ENCODE results near the gene CLDN10.
"Not testable (repeated sequence)": the region's sequence is repeated elsewhere in the genome, so short reads cannot be mapped to it uniquely, and the experiment has no call there.

The CLDN10 gene

DNA sequence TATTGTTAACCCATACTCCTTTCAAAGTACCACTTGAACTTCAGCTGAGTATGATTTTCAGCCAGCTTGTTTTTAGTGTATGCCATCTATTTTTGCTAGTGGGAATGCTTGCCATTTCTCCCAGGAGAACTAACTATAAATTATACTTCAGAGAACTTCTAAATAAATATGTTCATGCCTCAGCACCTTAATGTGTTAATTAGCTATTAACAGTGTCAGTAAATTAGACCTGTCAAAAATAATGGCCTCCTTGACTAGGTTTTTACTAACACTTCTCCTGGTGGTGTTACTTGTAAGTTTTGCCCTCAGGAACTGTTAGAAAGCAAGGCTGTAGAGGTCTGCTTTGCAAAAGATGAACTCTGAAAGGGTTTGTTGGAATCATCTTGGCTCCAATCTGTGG is 4.5 kb downstream of the CLDN10 start:
- DNase-seq (ENCODE audit: extremely low spot score) = no peak
- TF ChIP-seq SP1 (IDR thresholded peaks at IDR 0.05) (no peak), NFRKB (IDR thresholded peaks at IDR 0.05) (no peak), FOXM1 (IDR thresholded peaks at IDR 0.05; ENCODE audit: borderline replicate concordance) (no peak)
- TF ChIP-seq, protein P1, sequence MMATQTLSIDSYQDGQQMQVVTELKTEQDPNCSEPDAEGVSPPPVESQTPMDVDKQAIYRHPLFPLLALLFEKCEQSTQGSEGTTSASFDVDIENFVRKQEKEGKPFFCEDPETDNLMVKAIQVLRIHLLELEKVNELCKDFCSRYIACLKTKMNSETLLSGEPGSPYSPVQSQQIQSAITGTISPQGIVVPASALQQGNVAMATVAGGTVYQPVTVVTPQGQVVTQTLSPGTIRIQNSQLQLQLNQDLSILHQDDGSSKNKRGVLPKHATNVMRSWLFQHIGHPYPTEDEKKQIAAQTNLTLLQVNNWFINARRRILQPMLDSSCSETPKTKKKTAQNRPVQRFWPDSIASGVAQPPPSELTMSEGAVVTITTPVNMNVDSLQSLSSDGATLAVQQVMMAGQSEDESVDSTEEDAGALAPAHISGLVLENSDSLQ (IDR thresholded peaks at IDR 0.05) = peak; percentile 26
- POLR2A ChIA-PET = no interaction called here
- CTCF ChIA-PET = interaction anchor here (0.5 kb wide), 1 partner anchor 96 kb away, joined by 3 read pairs; no protein-coding TSS in a partner anchor

DNA sequence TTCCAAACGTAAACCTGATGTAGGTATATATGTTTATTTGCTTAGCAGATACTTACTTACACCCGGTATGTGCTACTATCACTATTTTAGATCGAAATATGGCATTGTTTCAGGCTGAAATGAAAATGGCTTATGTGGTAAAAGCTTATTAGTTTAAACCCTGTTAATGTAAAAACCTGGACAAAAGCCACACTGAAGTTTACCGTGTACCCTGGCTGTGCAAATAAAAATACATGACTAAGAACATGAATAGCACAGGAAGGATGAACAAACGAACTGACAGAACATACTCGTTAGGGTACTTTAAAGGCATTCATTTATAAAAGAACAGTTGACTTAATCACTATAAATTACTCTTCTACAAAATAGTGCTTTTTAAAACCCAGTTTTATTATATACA is 6.6 kb downstream of the CLDN10 start:
- POLR2A ChIA-PET = no interaction called here
- CTCF ChIA-PET = no interaction called here
- DNase-seq (ENCODE audit: extremely low spot score) = no peak
- no peak for TF ChIP-seq CTBP1 (IDR thresholded peaks at IDR 0.05; ENCODE audit: borderline replicate concordance)
- TF ChIP-seq, protein P1 (IDR thresholded peaks at IDR 0.05) = no peak
- no peak for TF ChIP-seq ELF4 (IDR thresholded peaks at IDR 0.05)
- no peak for TF ChIP-seq NFRKB (IDR thresholded peaks at IDR 0.05)
- TF ChIP-seq LEF1 (IDR thresholded peaks at IDR 0.05; ENCODE audit: borderline replicate concordance) = no peak
- no peak for TF ChIP-seq TARDBP (IDR thresholded peaks at IDR 0.05)
- no peak for TF ChIP-seq SP1 (IDR thresholded peaks at IDR 0.05)
- no peak for TF ChIP-seq FOXK2 (IDR thresholded peaks at IDR 0.05)
- TF ChIP-seq SUZ12 (IDR thresholded peaks at IDR 0.05) = no peak
- TF ChIP-seq ARNT (IDR thresholded peaks at IDR 0.05) = no peak
- TF ChIP-seq FOXA1 (IDR thresholded peaks at IDR 0.05) = no peak
- no peak for TF ChIP-seq BHLHE40 (IDR thresholded peaks at IDR 0.05; ENCODE audit: borderline replicate concordance)
- no peak for TF ChIP-seq HDGF (IDR thresholded peaks at IDR 0.05; ENCODE audit: borderline replicate concordance)
- no peak for TF ChIP-seq ZNF384 (IDR thresholded peaks at IDR 0.05)
- no peak for TF ChIP-seq L3MBTL2 (conservative IDR thresholded peaks at IDR 0.05)
- TF ChIP-seq FOXM1 (IDR thresholded peaks at IDR 0.05; ENCODE audit: borderline replicate concordance) = no peak

DNA sequence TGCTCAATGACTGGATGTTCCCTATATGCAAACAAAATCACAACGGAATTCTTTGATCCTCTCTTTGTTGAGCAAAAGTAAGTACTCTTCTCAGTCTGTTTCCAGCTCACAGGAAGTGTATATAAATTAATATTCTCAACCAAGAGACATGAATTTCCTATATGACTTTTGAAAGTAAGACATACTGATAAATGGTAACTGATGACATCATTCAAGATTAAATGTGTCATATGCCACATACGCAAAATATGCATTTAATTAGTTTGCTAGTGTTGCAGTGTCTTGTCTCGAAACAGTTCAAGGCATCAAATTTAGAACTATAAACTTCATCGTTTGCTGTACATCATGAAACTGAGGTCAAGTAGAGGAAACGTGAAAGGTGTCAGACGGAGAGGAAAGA is 7.9 kb downstream of the CLDN10 start:
- DNase-seq (ENCODE audit: extremely low spot score) = no peak
- ChIA-PET CTCF (no interaction called here), POLR2A (no interaction called here)
- TF ChIP-seq LEF1 (IDR thresholded peaks at IDR 0.05; ENCODE audit: borderline replicate concordance) (no peak), ZNF384 (IDR thresholded peaks at IDR 0.05) (no peak), CTBP1 (IDR thresholded peaks at IDR 0.05; ENCODE audit: borderline replicate concordance) (no peak), ARNT (IDR thresholded peaks at IDR 0.05) (no peak), NFRKB (IDR thresholded peaks at IDR 0.05) (no peak), L3MBTL2 (conservative IDR thresholded peaks at IDR 0.05) (no peak), ELF4 (IDR thresholded peaks at IDR 0.05) (no peak), FOXM1 (IDR thresholded peaks at IDR 0.05; ENCODE audit: borderline replicate concordance) (no peak), SUZ12 (IDR thresholded peaks at IDR 0.05) (no peak), TARDBP (IDR thresholded peaks at IDR 0.05) (no peak)
- TF ChIP-seq, protein P1 (IDR thresholded peaks at IDR 0.05) = no peak

DNA sequence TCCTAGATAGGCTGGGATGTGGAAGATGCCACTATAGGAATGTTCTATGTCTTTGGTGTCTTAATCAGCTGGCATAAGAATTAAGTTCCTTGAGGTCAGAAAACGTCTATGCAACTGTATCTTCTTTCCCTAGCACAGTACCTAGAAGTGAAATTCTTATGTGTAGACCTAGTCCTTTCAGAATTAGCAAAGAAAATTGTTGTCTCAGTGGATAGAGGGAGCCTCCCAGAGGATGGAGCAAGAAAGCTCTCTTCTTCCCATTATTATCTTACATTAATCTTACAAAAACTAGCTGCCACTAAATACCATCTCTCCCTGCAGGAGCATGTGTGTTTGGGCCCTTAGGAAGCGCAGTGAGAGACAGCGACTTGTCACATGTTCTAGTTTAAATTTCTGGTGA is 11.6 kb downstream of the CLDN10 start:
- DNase-seq (ENCODE audit: extremely low spot score) = no peak
- CTCF ChIA-PET = interaction anchor here (0.7 kb wide), 1 partner anchor 27 kb away, joined by 3 read pairs; no protein-coding TSS in a partner anchor
- POLR2A ChIA-PET = no interaction called here
- TF ChIP-seq NFRKB (IDR thresholded peaks at IDR 0.05) = no peak
- TF ChIP-seq FOXA1 (IDR thresholded peaks at IDR 0.05) = no peak
- no peak for TF ChIP-seq L3MBTL2 (conservative IDR thresholded peaks at IDR 0.05)
- TF ChIP-seq FOXM1 (IDR thresholded peaks at IDR 0.05; ENCODE audit: borderline replicate concordance) = no peak
- TF ChIP-seq CTBP1 (IDR thresholded peaks at IDR 0.05; ENCODE audit: borderline replicate concordance) = no peak
- no peak for TF ChIP-seq SUZ12 (IDR thresholded peaks at IDR 0.05)
- TF ChIP-seq SP1 (IDR thresholded peaks at IDR 0.05) = no peak
- TF ChIP-seq FOXK2 (IDR thresholded peaks at IDR 0.05) = no peak
- TF ChIP-seq ARNT (IDR thresholded peaks at IDR 0.05) = no peak

DNA sequence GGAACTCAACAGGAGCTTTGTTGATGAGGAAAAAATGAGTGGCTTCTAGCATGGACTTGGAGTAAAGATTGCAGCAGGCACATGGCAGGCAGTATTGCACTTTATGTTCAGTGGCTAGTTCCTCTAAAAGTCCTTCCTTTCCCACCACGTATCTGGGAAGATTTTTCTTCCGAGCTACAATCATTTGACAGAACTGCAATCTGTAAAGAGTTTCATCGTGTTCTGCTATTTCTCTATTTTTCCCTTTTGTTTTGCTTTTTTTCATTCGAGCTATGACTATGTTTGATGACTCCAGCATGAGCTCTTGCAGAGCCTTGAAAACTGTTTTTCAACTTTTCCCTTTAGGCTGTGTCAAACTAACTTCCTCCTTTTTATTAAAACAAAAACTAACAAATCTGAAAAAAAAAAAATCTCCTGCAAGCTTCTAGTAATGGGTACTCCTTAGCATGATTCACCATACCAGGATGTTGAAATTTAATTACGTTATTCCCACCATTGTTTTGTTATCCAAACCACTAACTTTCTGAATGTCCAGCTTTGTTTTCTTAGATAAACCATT is 12.3 kb downstream of the CLDN10 start:
- ChIA-PET CTCF (interaction anchor here (0.8 kb wide), 1 partner anchor 59 kb away, joined by 3 read pairs; no protein-coding TSS in a partner anchor), POLR2A (no interaction called here)
- DNase-seq (ENCODE audit: extremely low spot score) = no peak
- TF ChIP-seq TARDBP (IDR thresholded peaks at IDR 0.05) (no peak), NFRKB (IDR thresholded peaks at IDR 0.05) (no peak), L3MBTL2 (conservative IDR thresholded peaks at IDR 0.05) (no peak), SUZ12 (IDR thresholded peaks at IDR 0.05) (no peak), ARNT (IDR thresholded peaks at IDR 0.05) (no peak), HDGF (IDR thresholded peaks at IDR 0.05; ENCODE audit: borderline replicate concordance) (no peak), ZNF384 (IDR thresholded peaks at IDR 0.05) (no peak), LEF1 (IDR thresholded peaks at IDR 0.05; ENCODE audit: borderline replicate concordance) (no peak), ELF4 (IDR thresholded peaks at IDR 0.05) (no peak), CTBP1 (IDR thresholded peaks at IDR 0.05; ENCODE audit: borderline replicate concordance) (no peak), FOXA1 (IDR thresholded peaks at IDR 0.05) (no peak), BHLHE40 (IDR thresholded peaks at IDR 0.05; ENCODE audit: borderline replicate concordance) (no peak), FOXM1 (IDR thresholded peaks at IDR 0.05; ENCODE audit: borderline replicate concordance) (no peak), FOXK2 (IDR thresholded peaks at IDR 0.05) (no peak), SP1 (IDR thresholded peaks at IDR 0.05) (no peak)
- TF ChIP-seq, protein P1 (IDR thresholded peaks at IDR 0.05) = no peak

DNA sequence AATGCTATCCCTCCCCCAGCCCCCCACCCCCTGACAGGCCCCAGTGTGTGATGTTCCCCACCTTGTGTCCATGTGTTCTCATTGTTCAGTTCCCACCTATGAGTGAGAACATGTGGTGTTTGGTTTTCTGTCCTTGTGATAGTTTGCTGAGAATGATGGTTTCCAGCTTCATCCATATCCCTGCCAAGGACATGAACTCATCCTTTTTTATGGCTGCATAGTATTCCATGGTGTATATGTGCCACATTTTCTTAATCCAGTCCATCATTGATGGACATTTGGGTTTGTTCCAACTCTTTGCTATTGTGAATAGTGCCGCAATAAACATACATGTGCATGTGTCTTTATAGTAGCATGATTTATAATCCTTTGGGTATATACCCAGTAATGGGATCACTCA is 13.2 kb downstream of the CLDN10 start:
- CTCF ChIA-PET; DNase-seq (ENCODE audit: extremely low spot score); POLR2A ChIA-PET: not testable (repeated sequence)

All from HEK293T (cell line).